ENCODE data around the gene THSD4.

DNA sequence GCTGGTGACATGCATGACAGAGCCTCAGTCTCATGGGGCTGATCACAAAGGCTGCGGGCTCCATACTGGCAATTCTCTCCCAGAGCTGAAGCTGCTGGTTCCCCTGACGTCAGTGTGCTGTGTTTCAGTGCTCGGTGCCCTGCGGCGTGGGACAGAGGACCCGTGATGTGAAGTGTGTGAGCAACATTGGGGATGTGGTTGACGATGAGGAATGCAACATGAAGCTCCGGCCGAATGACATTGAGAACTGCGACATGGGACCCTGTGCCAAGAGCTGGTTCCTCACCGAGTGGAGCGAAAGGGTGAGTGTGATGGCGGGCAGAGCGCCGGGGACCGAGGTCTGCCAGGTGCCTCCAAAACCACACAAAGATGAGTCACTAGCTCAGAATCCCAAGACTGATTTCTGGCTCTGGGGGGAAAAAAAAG, 633.0 kb downstream of the THSD4 start:
- TF ChIP-seq, protein P1, sequence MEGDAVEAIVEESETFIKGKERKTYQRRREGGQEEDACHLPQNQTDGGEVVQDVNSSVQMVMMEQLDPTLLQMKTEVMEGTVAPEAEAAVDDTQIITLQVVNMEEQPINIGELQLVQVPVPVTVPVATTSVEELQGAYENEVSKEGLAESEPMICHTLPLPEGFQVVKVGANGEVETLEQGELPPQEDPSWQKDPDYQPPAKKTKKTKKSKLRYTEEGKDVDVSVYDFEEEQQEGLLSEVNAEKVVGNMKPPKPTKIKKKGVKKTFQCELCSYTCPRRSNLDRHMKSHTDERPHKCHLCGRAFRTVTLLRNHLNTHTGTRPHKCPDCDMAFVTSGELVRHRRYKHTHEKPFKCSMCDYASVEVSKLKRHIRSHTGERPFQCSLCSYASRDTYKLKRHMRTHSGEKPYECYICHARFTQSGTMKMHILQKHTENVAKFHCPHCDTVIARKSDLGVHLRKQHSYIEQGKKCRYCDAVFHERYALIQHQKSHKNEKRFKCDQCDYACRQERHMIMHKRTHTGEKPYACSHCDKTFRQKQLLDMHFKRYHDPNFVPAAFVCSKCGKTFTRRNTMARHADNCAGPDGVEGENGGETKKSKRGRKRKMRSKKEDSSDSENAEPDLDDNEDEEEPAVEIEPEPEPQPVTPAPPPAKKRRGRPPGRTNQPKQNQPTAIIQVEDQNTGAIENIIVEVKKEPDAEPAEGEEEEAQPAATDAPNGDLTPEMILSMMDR (IDR thresholded peaks at IDR 0.05), result no peak
- TF ChIP-seq POLR2A (IDR thresholded peaks at IDR 0.05), result no peak
